ENCODE data around the gene CNTN4. TPM values are rescaled to one million over a fixed set of nuclear protein-coding genes. Genes with fewer than 3 reads are reported as not detected.
"Not testable (repeated sequence)": the region's sequence is repeated elsewhere in the genome, so short reads cannot be mapped to it uniquely, and the experiment has no call there.

Gene CNTN4
- polyA plus RNA-seq, 2 donors = 0.51 to 0.54 TPM

- H3K4me1 ChIP-seq (ENCODE audit: control insufficient read depth in 2 of 2, insufficient read depth in 2 of 2, low read length in 1 of 2); H3K36me3 ChIP-seq (ENCODE audit: control insufficient read depth in 2 of 2, insufficient read depth in 2 of 2, low read length in 1 of 2); H3K27ac ChIP-seq (ENCODE audit: low read depth in 2 of 2, low read length in 1 of 2); H3K9me3 ChIP-seq (ENCODE audit: control insufficient read depth in 2 of 2, insufficient read depth in 1 of 2, low read depth in 1 of 2, low read length in 1 of 2); H3K27me3 ChIP-seq (ENCODE audit: control insufficient read depth in 1 of 2, insufficient read depth in 2 of 2, low read length in 2 of 2); H3K4me3 ChIP-seq (ENCODE audit: low read depth in 1 of 2, low read length in 2 of 2): not testable (repeated sequence)
- 81 to 83% methylated on average over 5 of the region's 5 CpGs for WGBS, 2 donors
These were observed 722.3 kb downstream of the CNTN4 start for GRCh38 chr3:2820982-2821381.

GRCh38 chr3:2822611-2823010 is 723.9 kb downstream of the CNTN4 start:
- Histone ChIP-seq H3K4me1 (ENCODE audit: control insufficient read depth in 2 of 2, insufficient read depth in 2 of 2, low read length in 1 of 2) (no peaks in the 10 kb centered on the region), H3K9me3 (ENCODE audit: control insufficient read depth in 2 of 2, insufficient read depth in 1 of 2, low read depth in 1 of 2, low read length in 1 of 2) (no peaks in the 10 kb centered on the region), H3K36me3 (ENCODE audit: control insufficient read depth in 2 of 2, insufficient read depth in 2 of 2, low read length in 1 of 2) (no peaks in the 10 kb centered on the region), H3K27me3 (ENCODE audit: control insufficient read depth in 1 of 2, insufficient read depth in 2 of 2, low read length in 2 of 2) (no peaks in the 10 kb centered on the region), H3K4me3 (ENCODE audit: low read depth in 1 of 2, low read length in 2 of 2) (no peak overlapping the region), H3K27ac (ENCODE audit: low read depth in 2 of 2, low read length in 1 of 2) (no peak overlapping the region)
- WGBS, 2 donors = 91 to 98% methylated on average over 5 of the region's 5 CpGs

GRCh38 chr3:2823031-2823430 is 724.4 kb downstream of the CNTN4 start:
- H3K27me3 ChIP-seq (ENCODE audit: control insufficient read depth in 1 of 2, insufficient read depth in 2 of 2, low read length in 2 of 2) = no peaks in the 10 kb centered on the region
- no peaks in the 10 kb centered on the region for H3K9me3 ChIP-seq (ENCODE audit: control insufficient read depth in 2 of 2, insufficient read depth in 1 of 2, low read depth in 1 of 2, low read length in 1 of 2)
- no peaks in the 10 kb centered on the region for H3K36me3 ChIP-seq (ENCODE audit: control insufficient read depth in 2 of 2, insufficient read depth in 2 of 2, low read length in 1 of 2)
- H3K4me3 ChIP-seq (ENCODE audit: low read depth in 1 of 2, low read length in 2 of 2) = no peak overlapping the region
- no peaks in the 10 kb centered on the region for H3K4me1 ChIP-seq (ENCODE audit: control insufficient read depth in 2 of 2, insufficient read depth in 2 of 2, low read length in 1 of 2)
- no peak overlapping the region for H3K27ac ChIP-seq (ENCODE audit: low read depth in 2 of 2, low read length in 1 of 2)
- 75 to 80% methylated on average over 5 of the region's 5 CpGs for WGBS, 2 donors

- Histone ChIP-seq H3K4me1 (ENCODE audit: control insufficient read depth in 2 of 2, insufficient read depth in 2 of 2, low read length in 1 of 2) (no peaks in the 10 kb centered on the region), H3K36me3 (ENCODE audit: control insufficient read depth in 2 of 2, insufficient read depth in 2 of 2, low read length in 1 of 2) (no peaks in the 10 kb centered on the region), H3K27ac (ENCODE audit: low read depth in 2 of 2, low read length in 1 of 2) (no peak overlapping the region), H3K9me3 (ENCODE audit: control insufficient read depth in 2 of 2, insufficient read depth in 1 of 2, low read depth in 1 of 2, low read length in 1 of 2) (no peaks in the 10 kb centered on the region), H3K4me3 (ENCODE audit: low read depth in 1 of 2, low read length in 2 of 2) (no peak overlapping the region), H3K27me3 (ENCODE audit: control insufficient read depth in 1 of 2, insufficient read depth in 2 of 2, low read length in 2 of 2) (no peaks in the 10 kb centered on the region)
- 84 to 86% methylated on average over 8 of the region's 8 CpGs for WGBS, 2 donors
These were observed 725.0 kb downstream of the CNTN4 start for GRCh38 chr3:2823437-2824211.

GRCh38 chr3:2826036-2826435 is 727.4 kb downstream of the CNTN4 start:
- 85 to 86% methylated on average over 4 of the region's 4 CpGs for WGBS, 2 donors
- Histone ChIP-seq H3K4me1 (ENCODE audit: control insufficient read depth in 2 of 2, insufficient read depth in 2 of 2, low read length in 1 of 2) (no peaks in the 10 kb centered on the region), H3K27ac (ENCODE audit: low read depth in 2 of 2, low read length in 1 of 2) (no peak overlapping the region), H3K36me3 (ENCODE audit: control insufficient read depth in 2 of 2, insufficient read depth in 2 of 2, low read length in 1 of 2) (no peaks in the 10 kb centered on the region), H3K4me3 (ENCODE audit: low read depth in 1 of 2, low read length in 2 of 2) (no peak overlapping the region), H3K27me3 (ENCODE audit: control insufficient read depth in 1 of 2, insufficient read depth in 2 of 2, low read length in 2 of 2) (no peaks in the 10 kb centered on the region), H3K9me3 (ENCODE audit: control insufficient read depth in 2 of 2, insufficient read depth in 1 of 2, low read depth in 1 of 2, low read length in 1 of 2) (no peaks in the 10 kb centered on the region)

- Histone ChIP-seq H3K27ac (ENCODE audit: low read depth in 2 of 2, low read length in 1 of 2) (no peak overlapping the region), H3K27me3 (ENCODE audit: control insufficient read depth in 1 of 2, insufficient read depth in 2 of 2, low read length in 2 of 2) (no peaks in the 10 kb centered on the region), H3K9me3 (ENCODE audit: control insufficient read depth in 2 of 2, insufficient read depth in 1 of 2, low read depth in 1 of 2, low read length in 1 of 2) (no peaks in the 10 kb centered on the region), H3K4me1 (ENCODE audit: control insufficient read depth in 2 of 2, insufficient read depth in 2 of 2, low read length in 1 of 2) (no peaks in the 10 kb centered on the region), H3K36me3 (ENCODE audit: control insufficient read depth in 2 of 2, insufficient read depth in 2 of 2, low read length in 1 of 2) (no peaks in the 10 kb centered on the region), H3K4me3 (ENCODE audit: low read depth in 1 of 2, low read length in 2 of 2) (no peak overlapping the region)
- 71 to 75% methylated on average over 3 of the region's 3 CpGs for WGBS, 2 donors
These were observed 727.8 kb downstream of the CNTN4 start for GRCh38 chr3:2826453-2826852.

- Histone ChIP-seq H3K4me3 (ENCODE audit: low read depth in 1 of 2, low read length in 2 of 2) (no peak overlapping the region), H3K4me1 (ENCODE audit: control insufficient read depth in 2 of 2, insufficient read depth in 2 of 2, low read length in 1 of 2) (no peaks in the 10 kb centered on the region), H3K36me3 (ENCODE audit: control insufficient read depth in 2 of 2, insufficient read depth in 2 of 2, low read length in 1 of 2) (no peaks in the 10 kb centered on the region), H3K9me3 (ENCODE audit: control insufficient read depth in 2 of 2, insufficient read depth in 1 of 2, low read depth in 1 of 2, low read length in 1 of 2) (no peaks in the 10 kb centered on the region), H3K27me3 (ENCODE audit: control insufficient read depth in 1 of 2, insufficient read depth in 2 of 2, low read length in 2 of 2) (no peaks in the 10 kb centered on the region), H3K27ac (ENCODE audit: low read depth in 2 of 2, low read length in 1 of 2) (no peak overlapping the region)
- 72% methylated on average over 6 of the region's 6 CpGs for whole genome bisulfite sequencing, 2 donors
These were observed 738.6 kb downstream of the CNTN4 start for GRCh38 chr3:2837239-2837638.

GRCh38 chr3:2837910-2838309 is 739.2 kb downstream of the CNTN4 start:
- Histone ChIP-seq H3K4me1 (ENCODE audit: control insufficient read depth in 2 of 2, insufficient read depth in 2 of 2, low read length in 1 of 2) (no peaks in the 10 kb centered on the region), H3K27ac (ENCODE audit: low read depth in 2 of 2, low read length in 1 of 2) (no peak overlapping the region), H3K4me3 (ENCODE audit: low read depth in 1 of 2, low read length in 2 of 2) (no peak overlapping the region), H3K9me3 (ENCODE audit: control insufficient read depth in 2 of 2, insufficient read depth in 1 of 2, low read depth in 1 of 2, low read length in 1 of 2) (no peaks in the 10 kb centered on the region), H3K27me3 (ENCODE audit: control insufficient read depth in 1 of 2, insufficient read depth in 2 of 2, low read length in 2 of 2) (no peaks in the 10 kb centered on the region), H3K36me3 (ENCODE audit: control insufficient read depth in 2 of 2, insufficient read depth in 2 of 2, low read length in 1 of 2) (no peaks in the 10 kb centered on the region)
- 71 to 74% methylated on average over 4 of the region's 4 CpGs for WGBS, 2 donors

- Histone ChIP-seq H3K4me3 (ENCODE audit: low read depth in 1 of 2, low read length in 2 of 2) (no peak overlapping the region), H3K4me1 (ENCODE audit: control insufficient read depth in 2 of 2, insufficient read depth in 2 of 2, low read length in 1 of 2) (no peaks in the 10 kb centered on the region), H3K36me3 (ENCODE audit: control insufficient read depth in 2 of 2, insufficient read depth in 2 of 2, low read length in 1 of 2) (no peaks in the 10 kb centered on the region), H3K27me3 (ENCODE audit: control insufficient read depth in 1 of 2, insufficient read depth in 2 of 2, low read length in 2 of 2) (no peaks in the 10 kb centered on the region), H3K9me3 (ENCODE audit: control insufficient read depth in 2 of 2, insufficient read depth in 1 of 2, low read depth in 1 of 2, low read length in 1 of 2) (no peaks in the 10 kb centered on the region), H3K27ac (ENCODE audit: low read depth in 2 of 2, low read length in 1 of 2) (no peak overlapping the region)
- 75 to 77% methylated on average over 6 of the region's 6 CpGs for WGBS, 2 donors
These were observed 740.0 kb downstream of the CNTN4 start for GRCh38 chr3:2838546-2839157.

- Histone ChIP-seq H3K4me3 (ENCODE audit: low read depth in 1 of 2, low read length in 2 of 2) (no peak overlapping the region), H3K9me3 (ENCODE audit: control insufficient read depth in 2 of 2, insufficient read depth in 1 of 2, low read depth in 1 of 2, low read length in 1 of 2) (no peaks in the 10 kb centered on the region), H3K4me1 (ENCODE audit: control insufficient read depth in 2 of 2, insufficient read depth in 2 of 2, low read length in 1 of 2) (no peaks in the 10 kb centered on the region), H3K27me3 (ENCODE audit: control insufficient read depth in 1 of 2, insufficient read depth in 2 of 2, low read length in 2 of 2) (no peaks in the 10 kb centered on the region), H3K36me3 (ENCODE audit: control insufficient read depth in 2 of 2, insufficient read depth in 2 of 2, low read length in 1 of 2) (no peaks in the 10 kb centered on the region), H3K27ac (ENCODE audit: low read depth in 2 of 2, low read length in 1 of 2) (no peak overlapping the region)
- 59 to 62% methylated on average over 3 of the region's 3 CpGs for WGBS, 2 donors
These were observed 741.2 kb downstream of the CNTN4 start for GRCh38 chr3:2839876-2840275.
